ENCODE results near the gene RBM26. TPM values are rescaled to one million over a fixed set of nuclear protein-coding genes. Genes with fewer than 3 reads are reported as not detected.

RBM26 gene
- 18.0 and 21.0 TPM in 2 replicates for total RNA-seq

GRCh38 chr13:79405831-79406596 is at the start of gene RBM26:
Gene RBM26 (minus strand): TSS chr13:79406255. CDS start chr13:79405774, 481 bp downstream.

Other genes starting within 250 kb of the RBM26 start
- gene NDFIP2, start 74.9 kb upstream of the RBM26 start, total RNA-seq: 17.2 and 21.4 TPM in 2 replicates